Measurements from ENCODE around the gene MICU2.
A peak's percentile ranks its signal among the peaks of the same experiment; 100 is the strongest.

Gene MICU2

DNA sequence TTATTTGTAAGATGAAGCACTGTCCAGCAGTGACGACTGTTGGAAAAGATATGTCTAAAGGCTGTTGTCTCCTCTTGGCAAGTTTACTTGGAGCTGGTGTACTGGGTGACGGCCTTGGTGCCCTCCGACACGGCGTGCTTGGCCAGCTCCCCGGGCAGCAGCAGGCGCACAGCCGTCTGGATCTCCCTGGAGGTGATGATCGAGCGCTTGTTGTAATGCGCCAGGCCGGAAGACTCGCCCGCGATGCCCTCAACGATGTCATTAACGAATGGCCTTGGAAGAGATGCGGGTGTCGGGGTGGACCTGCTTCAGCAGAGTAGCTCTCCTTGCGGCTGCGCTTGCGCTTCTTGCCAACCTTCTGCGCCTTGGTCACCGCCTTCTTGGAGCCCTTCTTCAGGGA lies 120.2 kb downstream of the MICU2 start:
- DNase-seq (ENCODE audit: low read depth) = no peak

GRCh38 chr13:21481359-21481758 lies 122.6 kb downstream of the MICU2 start:
- no peak for DNase-seq (ENCODE audit: low read depth)

GRCh38 chr13:21478881-21479808 lies 124.8 kb downstream of the MICU2 start:
- DNase-seq (ENCODE audit: low read depth) = peak; percentile 50

GRCh38 chr13:21476893-21477472 lies 127.0 kb downstream of the MICU2 start:
- DNase-seq (ENCODE audit: low read depth) = peak; percentile 44

GRCh38 chr13:21475115-21475514 lies 128.9 kb downstream of the MICU2 start:
- no peak for DNase-seq (ENCODE audit: low read depth)

DNA sequence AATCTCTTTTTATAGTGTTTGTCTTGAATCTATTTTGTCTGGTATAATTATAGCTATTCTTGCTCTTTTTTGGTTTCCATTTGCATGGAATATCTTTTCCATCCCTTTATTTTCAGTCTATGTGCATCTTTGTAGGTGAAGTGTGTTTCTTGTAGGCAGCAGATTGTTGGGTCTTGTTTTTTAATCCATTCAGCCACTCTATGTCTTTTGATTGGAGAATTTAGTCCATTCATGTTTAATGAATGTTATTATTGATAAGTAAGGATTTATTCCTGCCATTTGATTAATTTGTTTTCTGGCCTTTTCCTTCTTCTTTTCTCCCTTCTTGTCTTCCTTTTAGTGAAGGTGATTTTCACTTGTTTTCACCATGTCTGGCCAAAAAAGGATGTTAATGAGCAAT lies 133.2 kb downstream of the MICU2 start:
- DNase-seq (ENCODE audit: low read depth) = no peak

GRCh38 chr13:21466527-21466926 lies 137.4 kb downstream of the MICU2 start:
- DNase-seq (ENCODE audit: low read depth) = no peak

DNA sequence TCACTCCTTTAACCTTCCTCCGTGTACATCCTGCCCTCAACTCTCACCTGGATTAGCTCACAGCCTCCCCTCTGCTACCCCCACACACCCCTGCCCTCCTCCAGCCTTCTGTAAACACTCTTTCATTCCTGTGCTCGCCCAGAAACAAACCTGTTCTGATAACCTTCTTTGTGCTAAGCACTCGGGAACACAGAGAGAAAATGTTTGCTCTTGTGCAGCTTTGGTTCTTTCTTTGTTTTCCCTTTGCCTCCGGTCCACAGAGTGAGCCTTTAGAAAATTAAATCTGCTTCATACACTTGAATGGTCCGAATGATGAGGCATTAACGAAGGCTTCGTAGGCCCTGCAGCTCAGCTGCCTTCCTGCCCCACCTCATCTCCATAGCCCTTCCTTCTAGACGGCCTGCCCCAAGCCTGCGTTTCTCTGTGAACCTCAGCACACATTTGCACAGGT lies 138.2 kb downstream of the MICU2 start:
- DNase-seq (ENCODE audit: low read depth) = no peak

DNA sequence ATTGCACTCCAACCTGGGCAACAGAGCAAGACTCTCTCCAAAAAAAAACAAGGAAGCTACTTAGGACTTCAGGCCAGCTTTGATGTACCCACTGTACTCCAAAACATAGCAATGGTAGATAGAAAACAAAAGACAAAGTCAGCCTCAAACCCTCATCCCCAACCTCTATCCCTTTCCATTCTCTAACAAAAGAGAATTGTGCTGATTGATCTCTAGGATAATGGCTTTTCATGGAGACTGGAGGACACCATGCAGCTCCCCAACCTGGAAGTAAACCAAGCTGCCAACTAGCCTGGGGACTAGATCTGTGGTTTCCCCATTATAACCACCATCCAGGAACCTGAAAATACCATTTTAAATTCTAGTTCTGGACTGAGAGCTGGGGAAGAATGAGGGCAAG lies 140.5 kb downstream of the MICU2 start:
- no peak for DNase-seq (ENCODE audit: low read depth)

GRCh38 chr13:21461131-21461530 lies 142.8 kb downstream of the MICU2 start:
- DNase-seq (ENCODE audit: low read depth) = no peak

GRCh38 chr13:21458813-21459701 lies 144.9 kb downstream of the MICU2 start, which contains the start of gene ZDHHC20:
ZDHHC20 (minus strand) TSS chr13:21459303; CDS start chr13:21459171, 132 bp downstream.
- DNase-seq (ENCODE audit: low read depth) = peak; percentile 68

DNA sequence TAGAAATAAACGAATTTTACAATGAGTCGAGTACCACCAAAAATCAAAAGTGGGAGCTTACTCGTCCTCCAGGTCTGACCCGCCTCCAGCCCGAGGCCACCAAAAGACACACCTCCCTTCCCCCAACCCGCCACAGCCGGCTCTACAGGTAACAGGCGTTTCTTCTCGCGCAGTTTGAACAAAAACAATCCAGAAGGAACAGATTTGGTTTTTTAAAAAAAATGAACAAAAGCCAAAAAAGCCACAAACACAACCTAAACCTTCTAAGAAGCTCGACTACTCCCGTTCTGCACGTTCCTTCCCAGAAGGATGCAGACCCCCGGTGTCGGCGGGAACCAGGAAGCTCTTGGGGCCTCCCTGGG lies 145.5 kb downstream of the MICU2 start:
- DNase-seq (ENCODE audit: low read depth) = no peak

GRCh38 chr13:21453387-21454081 lies 150.4 kb downstream of the MICU2 start:
- no peak for DNase-seq (ENCODE audit: low read depth)

- DNase-seq (ENCODE audit: low read depth) = no peak
Observed at GRCh38 chr13:21450936-21451335, 153.0 kb downstream of the MICU2 start.

- DNase-seq (ENCODE audit: low read depth) = no peak
Observed at GRCh38 chr13:21446656-21447055, 157.3 kb downstream of the MICU2 start.

DNA sequence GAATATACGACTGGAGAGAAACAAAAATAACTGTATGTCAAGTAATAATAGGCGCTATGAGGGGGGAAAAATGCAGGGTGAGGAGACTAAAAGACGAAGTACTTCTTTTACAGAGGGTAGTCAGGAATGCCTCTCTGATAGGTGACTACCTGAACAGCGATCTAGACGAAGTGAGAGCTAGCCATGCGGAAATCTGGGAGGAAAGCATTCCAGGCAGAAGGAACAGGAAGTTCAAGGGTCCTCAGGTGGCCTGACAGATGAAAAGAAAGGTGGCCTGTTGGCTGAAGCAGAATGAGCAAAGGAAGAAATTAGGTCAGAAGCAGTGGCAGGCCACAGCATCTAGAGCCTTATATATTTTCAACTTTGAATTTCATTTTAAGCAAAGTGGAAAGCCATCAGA lies 158.2 kb downstream of the MICU2 start:
- no peak for DNase-seq (ENCODE audit: low read depth)

- DNase-seq (ENCODE audit: low read depth) = no peak
Observed at GRCh38 chr13:21443171-21443570, 160.8 kb downstream of the MICU2 start.
